A172 (cell line): ENCODE data around the gene LAMTOR2. TPM values are rescaled to one million over a fixed set of nuclear protein-coding genes. Genes with fewer than 3 reads are reported as not detected.
A peak's percentile ranks its signal among the peaks of the same experiment; 100 is the strongest.
"Not testable (repeated sequence)": the region's sequence is repeated elsewhere in the genome, so short reads cannot be mapped to it uniquely, and the experiment has no call there.

Experiments used
- DNase-seq: peaks from one replicate; pipeline ENCODE4 v3.0.0-alpha.2; 2015; ENCODE audit warnings: low spot score
- total RNA-seq: library from RNA; depleted of rRNA; stranded (reverse); fragments of >200 nt; shearing (Covaris generic); gene quantifications from 2 replicates; pipeline ENCODE4 v1.2.3, GENCODE V29; 2014

The LAMTOR2 gene
- total RNA-seq, 1 experiment from 2014 or later: 179 TPM

DNA sequence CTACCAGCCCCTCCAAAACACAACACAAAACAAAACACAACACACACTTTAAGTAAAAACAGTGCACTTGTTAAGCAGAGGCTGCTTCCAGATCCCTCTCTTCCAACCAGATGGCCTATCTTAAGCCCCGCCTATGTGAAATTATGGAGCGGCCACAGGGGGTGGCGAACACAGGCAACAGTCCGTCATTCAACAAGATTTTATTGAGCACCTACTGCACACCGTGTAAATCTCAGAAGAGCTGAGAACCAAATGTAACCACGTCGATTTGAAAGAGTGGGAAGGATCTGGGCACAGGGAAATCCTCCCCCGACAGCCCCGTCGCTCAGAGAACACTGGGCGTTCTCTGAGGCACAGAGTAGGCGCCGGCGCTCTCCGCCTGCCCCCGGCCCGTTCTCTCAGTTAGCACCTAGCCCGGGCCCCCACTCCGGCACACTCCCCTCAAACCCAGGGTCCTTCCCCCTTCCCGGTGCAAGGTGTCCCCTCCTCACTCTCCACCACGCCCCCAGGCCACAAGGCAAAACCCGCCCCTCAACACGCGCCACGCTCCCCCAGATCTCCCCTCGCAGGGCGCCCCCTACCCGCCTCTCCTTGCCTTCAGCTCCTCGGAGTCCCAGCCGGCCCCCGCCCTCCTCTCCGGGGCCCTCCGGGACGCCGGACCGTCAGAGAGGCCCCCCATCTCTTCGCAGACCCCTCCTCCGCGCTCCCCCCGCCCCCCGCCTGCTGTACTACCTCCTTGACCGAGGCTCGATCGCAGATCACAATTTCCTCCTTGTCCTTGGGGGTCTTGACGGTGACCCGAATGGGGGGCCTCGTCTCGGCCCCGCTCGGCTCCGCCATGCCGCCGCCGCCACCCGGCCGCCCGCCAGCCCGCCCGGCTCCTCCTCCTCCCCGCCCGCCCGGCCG is 1.5 kb upstream of the LAMTOR2 start:
- DNase-seq: peak; percentile 80

DNA sequence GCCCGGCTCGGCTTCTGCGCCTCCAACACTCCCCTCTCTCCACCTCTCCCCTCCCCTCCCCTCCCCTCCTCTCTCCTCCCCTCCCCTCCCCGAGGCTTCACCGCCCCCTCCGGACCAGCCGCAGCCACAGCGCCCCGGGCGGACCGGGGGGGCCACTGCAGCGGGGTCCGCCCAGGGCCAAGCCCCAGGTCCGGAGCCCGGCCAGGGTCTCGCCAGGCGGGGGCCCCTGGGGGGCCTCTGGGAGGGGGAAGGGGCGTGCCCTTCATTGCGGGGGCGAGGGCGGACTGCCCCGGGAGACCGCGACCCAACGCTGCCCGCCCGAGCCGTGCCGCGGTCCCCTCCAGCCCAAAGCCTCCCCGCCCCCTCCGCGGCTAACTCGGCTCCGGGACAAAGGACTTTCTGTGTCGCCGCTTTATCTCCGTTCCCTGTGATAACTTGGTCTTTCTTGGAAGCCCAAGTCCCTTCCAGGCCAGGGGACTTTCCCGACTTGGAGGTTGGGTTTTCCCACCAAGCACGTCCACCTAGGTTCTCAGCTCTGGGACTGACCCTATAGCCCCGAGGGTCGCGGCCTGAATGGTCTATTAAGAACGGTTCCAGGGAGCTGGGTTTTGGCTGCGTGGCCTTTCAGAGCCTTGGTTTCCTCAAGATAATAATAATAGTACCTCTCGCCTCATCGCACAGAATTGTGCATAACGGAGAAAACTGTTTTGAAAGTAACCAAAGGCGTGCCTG is 648 bp upstream of the LAMTOR2 start, which contains the start of gene UBQLN4:
Gene UBQLN4 (minus strand): TSS at position 31 of the 732 bp plus-strand sequence. CDS start 97 bp downstream, outside the sequence.
- peak; percentile 78 for DNase-seq

DNA sequence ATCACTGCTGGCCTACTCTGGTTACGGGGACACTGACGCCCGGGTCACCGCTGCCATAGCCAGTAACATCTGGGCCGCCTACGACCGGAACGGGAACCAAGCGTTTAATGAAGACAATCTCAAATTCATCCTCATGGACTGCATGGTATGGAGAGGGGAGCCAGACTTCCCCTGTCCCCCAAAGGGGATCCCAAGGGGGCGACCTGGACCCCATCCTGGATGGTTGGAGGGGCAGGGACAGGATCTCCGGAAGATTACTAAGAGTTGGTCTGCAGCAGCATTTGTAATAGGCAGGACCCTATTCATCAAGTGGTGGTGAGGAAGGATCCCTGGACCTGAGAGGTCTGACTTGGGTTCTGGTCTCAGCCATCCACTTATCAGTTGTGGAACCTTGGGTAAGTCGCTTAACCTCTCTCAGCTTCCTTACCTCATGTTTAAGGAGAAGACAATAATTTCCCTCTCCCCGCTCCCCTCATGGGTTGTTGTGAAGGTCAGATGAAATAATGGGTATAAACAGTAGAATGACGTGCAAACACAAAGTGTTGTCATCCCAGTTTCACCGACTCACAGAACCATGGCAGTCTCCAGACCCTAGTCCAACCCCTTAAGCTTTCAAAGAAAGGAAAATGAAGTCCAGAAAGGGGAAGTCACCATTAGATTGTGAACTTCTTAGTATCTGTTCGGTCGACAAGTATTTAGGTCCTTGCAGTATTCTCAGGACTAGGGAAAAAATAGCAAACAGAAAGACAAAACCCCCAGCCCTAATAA is 883 bp downstream of the LAMTOR2 start:
- no peak for DNase-seq

DNA sequence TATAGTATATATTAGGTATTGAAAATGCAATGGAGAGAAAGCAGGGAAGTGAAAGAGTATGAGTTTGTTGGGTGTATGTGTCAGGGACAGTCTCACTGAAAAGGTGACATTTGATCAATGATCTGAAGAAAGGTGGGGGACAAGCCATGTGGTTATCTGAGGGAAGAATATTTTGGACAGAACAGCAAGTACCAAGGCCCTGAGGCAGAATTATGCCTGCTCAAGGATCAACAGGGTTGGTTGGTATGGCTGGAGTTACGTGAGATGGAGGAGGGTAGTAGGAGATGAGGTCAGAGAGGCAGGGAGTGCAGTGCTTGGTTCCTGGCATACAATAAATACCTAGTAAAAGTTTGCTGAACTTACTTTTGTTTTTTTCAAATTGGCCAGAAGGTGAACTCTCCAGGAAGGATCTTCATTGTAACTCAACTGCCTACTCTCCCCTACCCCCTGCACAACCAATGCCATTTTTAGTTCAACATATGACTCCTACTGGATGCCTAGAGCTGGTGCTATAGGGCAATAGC is 1.8 kb downstream of the LAMTOR2 start:
- no peak for DNase-seq

DNA sequence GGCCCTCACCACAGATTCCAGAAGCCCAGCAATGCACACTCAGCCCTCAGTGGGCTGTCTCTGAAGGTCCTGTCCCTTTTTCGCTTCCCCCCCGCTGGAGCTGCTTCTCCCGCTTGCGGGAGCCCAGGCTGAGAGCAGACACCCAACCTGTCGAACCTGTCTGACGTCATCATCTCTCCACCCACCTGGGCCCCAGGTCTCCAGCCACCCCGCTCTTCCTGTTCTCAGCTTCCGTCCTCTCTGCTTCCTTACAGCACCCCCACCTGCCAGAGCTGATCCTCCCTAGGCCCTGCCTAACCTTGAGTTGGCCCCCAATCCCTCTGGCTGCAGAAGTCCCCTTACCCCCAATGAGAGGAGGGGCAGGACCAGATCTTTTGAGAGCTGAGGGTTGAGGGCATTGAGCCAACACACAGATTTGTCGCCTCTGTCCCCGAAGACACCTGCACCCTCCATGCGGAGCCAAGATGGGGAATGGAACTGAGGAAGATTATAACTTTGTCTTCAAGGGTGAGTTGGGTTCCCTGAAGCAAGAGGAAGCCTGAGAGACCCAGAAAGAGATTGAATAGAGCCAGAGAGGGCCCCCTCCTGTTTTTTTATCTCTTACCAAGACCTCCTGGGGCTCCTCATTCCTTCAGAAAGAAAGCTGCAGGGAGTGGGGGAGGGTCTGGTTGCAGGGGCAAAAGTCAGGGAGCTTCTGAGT is 6.5 kb downstream of the LAMTOR2 start, which contains the start of gene RAB25:
Gene RAB25 (plus strand): TSS at position 224 of the 700 bp plus-strand sequence. CDS start 241 bp downstream, at position 465.
- no peak for DNase-seq

DNA sequence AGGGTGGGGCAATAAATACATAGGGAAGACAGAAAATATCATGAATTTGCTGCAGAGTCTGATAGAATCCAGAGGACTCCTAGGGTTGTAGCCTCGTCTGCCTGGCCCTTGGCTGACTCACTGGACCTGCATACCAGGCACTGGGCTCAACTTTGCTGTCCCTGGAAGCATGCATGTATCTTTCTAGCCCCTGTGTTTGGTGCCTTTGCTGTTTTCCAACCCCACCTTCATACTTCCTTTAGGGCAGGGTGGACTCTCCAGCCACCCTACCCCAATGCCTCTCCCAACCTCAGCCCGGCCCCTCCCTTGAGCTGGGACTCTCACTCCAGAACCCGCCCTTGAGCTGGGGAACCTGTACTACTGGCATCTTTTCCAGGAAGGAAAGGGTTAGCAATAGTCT is 7.6 kb downstream of the LAMTOR2 start:
- DNase-seq: no peak

DNA sequence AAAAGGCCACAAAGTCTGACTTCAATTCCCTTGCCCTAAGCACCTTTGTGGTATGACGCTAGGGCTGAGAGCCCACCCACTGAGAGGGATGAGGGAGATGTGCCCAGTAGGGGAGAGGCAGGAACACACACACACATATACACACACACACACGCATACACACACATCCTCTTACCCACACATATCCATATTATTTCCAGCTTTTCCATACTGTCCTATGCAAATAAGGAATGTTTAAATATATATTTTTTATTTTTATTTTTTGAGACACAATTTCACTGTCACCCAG is 9.4 kb downstream of the LAMTOR2 start:
- DNase-seq: no peak

DNA sequence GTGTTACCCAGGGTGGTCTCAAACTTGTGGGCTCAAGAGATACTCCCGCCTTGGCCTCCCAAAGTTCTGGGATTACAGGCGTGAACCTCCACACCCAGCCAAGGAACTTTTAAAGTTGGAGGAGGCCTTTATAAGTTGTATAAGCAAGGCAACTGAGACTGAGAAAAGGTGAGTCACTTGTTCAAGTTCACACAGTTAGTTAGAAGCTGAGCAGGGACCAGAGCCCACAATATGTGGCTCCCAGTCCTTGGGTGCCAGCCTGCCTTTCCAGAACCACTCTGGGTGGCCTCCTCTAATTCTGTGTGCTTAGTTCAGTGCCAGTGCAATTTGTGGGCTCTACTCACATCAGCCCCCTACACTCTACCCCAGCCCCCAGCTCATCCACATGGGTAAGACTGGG is 10.0 kb downstream of the LAMTOR2 start:
- no peak for DNase-seq

DNA sequence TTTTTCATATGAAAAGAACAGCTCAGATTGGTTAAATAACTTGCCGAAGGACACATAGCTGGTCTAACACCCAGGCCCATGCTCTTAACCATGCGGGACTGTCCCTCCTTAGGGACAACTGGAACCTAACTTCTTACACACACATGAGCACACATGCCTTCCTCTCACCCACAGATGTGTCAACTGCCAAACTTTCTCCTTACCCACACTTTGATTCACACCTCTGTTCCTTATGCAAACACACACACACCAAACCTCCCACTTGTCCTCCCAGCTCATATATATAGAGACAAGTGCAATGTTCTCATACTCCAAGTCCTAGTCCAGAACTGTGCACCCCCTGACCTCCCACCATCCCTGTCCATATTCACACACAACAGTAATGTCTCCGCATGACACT is 10.6 kb downstream of the LAMTOR2 start:
- DNase-seq: no peak

DNA sequence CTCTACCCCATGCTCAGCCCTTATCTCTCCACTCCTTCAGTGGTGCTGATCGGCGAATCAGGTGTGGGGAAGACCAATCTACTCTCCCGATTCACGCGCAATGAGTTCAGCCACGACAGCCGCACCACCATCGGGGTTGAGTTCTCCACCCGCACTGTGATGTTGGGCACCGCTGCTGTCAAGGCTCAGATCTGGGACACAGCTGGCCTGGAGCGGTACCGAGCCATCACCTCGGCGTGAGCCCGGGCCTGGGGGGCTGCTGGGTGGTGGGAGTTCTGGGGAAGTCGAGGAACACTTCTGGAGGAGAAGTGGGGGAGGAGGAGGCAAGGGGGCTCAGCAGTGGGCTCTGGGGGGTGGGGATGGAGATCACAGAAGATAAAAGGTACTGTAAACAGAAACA is 11.3 kb downstream of the LAMTOR2 start:
- no peak for DNase-seq

DNA sequence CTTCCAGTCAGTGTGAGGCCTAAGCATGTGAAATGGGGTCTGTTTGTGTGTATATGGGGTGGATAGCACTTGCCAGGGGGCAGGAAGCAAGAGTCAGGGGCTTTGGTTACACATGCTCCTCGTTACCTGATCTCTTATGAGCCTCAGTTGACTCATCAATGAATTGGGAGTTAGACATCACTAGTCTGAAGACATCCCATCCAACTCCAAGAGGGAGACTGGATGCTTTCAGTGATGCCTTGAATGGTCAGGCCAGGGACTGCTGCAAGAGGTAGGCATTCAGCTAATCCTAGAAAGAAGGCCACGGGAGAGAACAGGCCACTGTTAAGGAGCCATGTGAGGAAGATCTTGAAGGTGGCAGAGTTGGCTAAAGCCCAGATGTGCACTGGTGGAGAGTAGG is 12.7 kb downstream of the LAMTOR2 start:
- no peak for DNase-seq

DNA sequence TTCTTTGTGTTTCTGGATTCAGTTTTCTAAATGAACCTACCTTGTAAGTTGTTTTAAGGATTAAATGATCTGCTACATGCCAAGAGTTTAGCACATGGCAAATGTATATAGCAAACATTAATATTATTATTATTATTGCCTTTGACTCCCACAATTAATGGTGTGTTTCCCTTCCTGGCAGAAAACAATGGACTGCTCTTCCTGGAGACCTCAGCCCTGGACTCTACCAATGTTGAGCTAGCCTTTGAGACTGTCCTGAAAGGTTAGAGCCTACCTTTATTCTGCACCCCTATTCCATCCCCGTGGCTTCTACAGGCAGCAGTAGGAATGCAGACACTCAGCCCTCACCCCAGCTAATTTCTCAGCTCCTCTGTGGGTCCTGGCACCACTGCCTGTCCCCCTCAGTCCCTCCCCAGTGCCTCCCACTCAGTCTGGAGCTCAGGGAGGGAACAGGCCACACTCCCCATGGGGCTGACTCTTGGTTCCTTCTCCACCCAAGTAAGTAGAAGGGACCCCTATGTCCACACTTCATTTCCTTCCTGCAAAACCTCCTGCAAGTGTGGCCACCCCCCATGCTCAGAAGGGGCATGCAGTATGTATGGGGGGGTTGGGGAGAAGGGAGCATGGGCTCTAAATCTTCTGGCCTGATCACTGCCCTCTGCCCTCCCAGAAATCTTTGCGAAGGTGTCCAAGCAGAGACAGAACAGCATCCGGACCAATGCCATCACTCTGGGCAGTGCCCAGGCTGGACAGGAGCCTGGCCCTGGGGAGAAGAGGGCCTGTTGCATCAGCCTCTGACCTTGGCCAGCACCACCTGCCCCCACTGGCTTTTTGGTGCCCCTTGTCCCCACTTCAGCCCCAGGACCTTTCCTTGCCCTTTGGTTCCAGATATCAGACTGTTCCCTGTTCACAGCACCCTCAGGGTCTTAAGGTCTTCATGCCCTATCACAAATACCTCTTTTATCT is 15.2 kb downstream of the LAMTOR2 start:
- DNase-seq: no peak

DNA sequence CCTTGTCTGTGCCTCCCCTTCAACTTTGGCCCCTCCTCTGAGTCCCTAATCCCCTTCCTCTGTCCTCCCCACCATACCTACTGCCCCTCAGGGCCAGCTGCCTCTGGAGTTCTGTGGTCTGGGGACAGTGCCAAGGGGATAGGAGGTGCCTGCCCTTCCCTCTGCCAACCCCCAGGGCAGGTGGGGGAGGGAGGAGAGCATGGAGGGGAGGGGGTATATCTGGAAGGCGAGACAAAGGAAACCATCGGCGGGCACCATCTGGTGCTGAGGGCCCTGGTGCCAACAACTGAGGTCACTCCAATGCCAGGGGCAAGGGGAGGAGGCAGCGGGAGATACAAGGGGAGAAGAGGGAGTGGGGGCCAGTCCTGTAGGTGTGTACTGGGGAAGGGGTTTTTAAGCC is 16.0 kb downstream of the LAMTOR2 start:
- no peak for DNase-seq

DNA sequence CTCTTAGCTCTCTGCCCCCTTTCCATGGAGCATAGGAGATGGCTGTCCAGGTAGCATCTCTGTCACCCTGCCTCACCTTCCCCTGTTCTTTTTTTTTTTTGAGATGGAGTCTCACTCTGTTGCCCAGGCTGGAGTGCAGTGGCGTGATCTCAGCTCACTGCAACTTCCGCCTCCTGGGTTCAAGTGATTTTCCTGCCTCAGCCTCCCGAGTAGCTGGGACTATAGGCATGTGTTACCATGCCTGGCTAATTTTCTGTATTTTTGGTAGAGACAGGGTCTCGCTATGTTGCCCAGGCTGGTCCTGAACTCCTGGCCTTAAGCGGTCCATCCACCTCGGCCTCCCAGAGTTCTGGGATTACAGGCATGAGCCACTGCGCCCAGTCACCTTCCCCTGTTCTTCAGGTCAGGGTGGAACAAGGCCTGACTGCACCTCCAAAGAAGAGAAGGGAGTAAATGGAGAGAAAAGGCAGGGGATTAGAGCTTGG is 16.8 kb downstream of the LAMTOR2 start:
- DNase-seq: not testable (repeated sequence)

DNA sequence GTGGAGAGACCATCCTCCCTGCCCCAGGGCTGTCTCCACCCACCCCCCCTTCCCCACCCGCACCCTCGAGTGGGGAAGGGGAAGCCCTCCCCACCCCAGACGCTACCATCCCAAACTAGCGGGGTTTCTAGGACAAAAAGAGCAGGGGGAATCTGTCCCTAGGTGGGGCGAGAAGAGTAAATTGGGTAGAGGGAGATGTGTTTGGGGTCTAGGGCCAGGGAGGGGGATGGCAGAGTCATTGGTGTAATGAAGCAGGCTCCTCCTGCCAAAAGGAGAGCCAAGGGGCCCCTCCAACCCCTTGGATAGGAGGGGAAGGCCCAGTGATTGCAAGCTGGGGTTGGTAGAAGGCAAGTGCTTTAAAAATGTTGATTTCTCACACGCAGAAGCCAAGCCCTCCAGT is 17.7 kb downstream of the LAMTOR2 start:
- no peak for DNase-seq

DNA sequence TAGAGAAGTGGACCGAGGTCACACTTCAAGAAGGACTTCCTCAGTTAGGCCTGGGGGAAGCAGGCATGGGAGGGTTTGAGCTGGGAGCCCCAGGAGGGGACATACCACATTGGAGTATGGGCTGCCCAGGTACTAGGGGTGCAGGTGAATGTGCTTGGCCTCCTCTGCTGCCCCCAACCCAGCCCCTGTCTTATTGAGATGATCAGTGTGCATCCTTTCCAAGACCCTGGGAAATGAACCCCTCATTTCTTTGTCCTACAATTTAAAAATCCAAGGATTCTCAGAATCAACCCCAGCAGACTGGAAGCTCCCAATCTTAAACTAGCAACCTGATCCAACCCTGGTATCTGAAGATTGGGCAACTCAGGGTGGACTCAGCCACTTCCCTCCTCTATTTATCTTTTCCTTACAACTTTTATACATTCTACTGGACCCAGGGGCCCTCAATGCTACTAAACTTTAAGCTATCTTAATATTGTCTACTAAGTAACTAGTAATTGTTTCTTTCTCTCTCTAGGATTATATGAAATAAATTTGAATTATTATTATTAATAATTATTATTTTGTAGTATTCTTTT is 18.6 kb downstream of the LAMTOR2 start:
- DNase-seq: no peak

DNA sequence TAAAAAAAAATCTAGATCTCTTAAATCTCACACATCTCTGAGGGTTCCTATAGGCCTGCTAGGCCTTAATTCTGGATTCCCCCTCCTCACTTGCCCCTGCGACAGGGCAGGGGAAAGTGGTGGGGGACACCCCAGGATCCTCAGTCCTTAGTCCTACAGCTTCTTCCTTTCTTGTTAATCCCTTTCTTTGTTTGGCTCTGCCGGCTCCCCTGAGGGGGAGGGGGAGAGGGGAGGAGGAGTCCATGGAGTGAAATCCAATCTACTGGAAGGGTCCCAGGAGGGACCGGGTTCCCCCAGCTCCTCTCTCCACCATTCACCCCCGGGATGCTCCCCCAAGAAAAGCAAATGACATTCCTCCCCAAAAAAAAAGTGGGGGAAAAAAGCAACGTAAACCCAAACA is 19.2 kb downstream of the LAMTOR2 start:
- DNase-seq: no peak

DNA sequence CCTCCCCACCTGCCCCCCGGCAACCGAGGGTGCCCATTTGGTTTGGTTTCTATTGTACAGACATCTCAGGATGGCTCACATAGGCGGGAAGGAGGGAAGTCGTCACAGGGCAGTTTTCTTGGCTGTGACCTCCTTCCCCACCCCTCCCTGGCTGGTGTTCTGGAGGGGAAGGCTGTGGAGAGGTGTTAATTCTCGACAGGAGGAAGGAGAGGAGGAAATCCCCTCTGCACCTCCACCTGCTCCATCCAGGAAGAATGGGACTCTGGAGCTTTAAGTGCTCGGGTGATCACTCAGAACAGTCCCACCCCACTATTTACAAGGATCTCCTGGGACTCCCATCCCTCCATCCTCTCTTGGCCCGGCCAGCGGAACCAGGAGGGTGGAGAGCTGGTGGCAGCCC is 20.1 kb downstream of the LAMTOR2 start:
- DNase-seq: no peak

DNA sequence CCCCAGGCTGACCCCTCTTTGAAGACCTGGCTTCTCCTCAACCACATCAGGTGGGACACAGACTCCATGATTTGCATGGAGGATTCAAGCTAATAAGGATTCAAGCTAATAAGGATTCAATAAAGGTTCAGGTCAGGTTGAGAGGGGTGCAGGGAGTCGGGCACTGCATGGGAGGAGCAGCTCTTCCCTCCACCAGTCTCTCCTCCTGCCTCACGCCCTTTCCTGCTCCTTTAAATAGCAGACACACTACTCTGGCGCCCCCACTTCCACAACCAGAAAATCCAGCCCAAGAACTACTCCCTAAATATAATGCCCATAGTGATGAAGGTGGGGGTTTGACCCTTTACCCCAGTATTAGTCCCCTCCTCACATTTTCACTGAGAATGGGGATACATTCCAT is 20.6 kb downstream of the LAMTOR2 start:
- no peak for DNase-seq

DNA sequence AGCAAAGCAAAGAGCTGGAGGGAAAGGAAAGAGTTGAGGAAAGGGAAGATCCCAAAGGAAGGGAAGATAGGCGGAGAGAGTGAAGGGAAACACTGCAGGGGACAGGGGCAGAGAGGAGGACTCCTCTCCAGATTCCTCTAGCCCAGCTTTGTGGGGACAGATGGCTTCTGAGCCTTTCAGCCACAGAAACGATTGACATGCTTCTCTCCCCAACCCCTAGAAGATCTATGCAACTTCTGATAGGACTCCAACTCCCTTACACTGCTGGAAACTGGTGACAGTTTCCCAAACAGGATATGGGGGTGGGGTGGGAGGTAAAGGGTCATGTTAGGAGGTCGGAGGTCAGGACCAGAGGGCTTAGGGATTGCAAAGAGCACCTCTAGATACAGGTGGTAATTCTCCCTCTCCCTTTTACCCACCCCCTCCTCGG is 21.2 kb downstream of the LAMTOR2 start:
- DNase-seq: no peak
